Camera-type eye (tissue), 1 donor: ENCODE measurements around the gene BPIFA3. TPM values are rescaled to one million over a fixed set of nuclear protein-coding genes. Genes with fewer than 3 reads are reported as not detected.

Experiments used
- total RNA-seq: library from RNA; depleted of rRNA; stranded (reverse); fragments of >200 nt; gene quantifications from one replicate; pipeline ENCODE4 v1.2.3, GENCODE V29; 2014

BPIFA3 gene
- not detected for total RNA-seq

DNA sequence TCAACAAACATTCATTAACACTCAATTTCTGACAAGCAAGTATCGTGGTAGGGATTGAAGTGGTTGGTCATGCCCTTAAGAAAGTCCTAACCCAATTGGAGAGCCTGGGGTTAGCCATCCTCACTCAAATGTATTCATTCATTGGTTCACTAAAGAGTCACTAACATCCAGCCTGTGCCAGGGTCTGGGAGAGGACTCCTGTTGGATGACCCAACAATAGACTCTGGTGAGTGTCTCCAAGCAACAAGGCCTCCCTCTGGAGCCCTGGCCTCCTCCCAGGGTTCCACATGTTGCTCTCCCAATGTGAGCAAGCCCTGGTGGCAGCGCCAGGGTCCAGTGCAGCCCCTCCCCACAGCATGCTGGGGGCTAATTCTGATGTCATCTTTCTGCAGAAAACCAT lies at the start of gene BPIFA3:
BPIFA3 (plus strand) TSS at position 301 of the 400 bp plus-strand sequence. CDS start 185 bp downstream, outside the sequence.

GRCh38 chr20:33167859-33168258 lies 49.3 kb upstream of the BPIFA3 start, which contains the start of gene BPIFA2:
Gene BPIFA2 (plus strand): TSS chr20:33168159. CDS start chr20:33169146, 987 bp downstream.

DNA sequence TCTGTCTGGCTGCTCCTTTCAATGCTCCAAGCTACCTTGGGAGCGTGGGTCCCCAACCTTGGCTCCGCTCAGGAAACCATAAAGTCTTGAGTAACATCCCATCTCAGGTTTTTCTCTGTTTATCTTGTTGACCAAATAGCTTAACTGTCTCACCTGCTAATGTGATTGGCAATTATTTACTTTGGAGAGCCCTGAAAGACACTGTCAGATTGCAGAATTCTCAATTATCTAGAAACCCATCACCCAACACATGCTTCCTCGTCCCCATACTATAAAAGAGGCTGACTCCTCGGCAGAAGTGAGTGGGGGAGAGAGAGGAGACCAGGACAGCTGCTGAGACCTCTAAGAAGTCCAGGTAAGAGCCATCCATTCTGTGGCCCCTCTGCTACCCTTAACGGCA lies 18.5 kb downstream of the BPIFA3 start, which contains the start of gene BPIFA1:
BPIFA1 (plus strand) TSS at position 301 of the 400 bp plus-strand sequence. CDS start 1,716 bp downstream, outside the sequence.

Other genes starting within 250 kb of the BPIFA3 start
- not detected for gene SUN5, start 212.9 kb upstream of the BPIFA3 start, total RNA-seq
- not detected for gene BPIFB2, start 209.6 kb upstream of the BPIFA3 start, total RNA-seq
- gene BPIFB6, start 185.7 kb upstream of the BPIFA3 start, total RNA-seq: not detected
- not detected for gene BPIFB3, start 163.4 kb upstream of the BPIFA3 start, total RNA-seq
- gene BPIFB4, start 137.7 kb upstream of the BPIFA3 start, total RNA-seq: 0.22 TPM
- gene BPIFA2, start 49.2 kb upstream of the BPIFA3 start, total RNA-seq: not detected
- not detected for gene BPIFA1, start 18.6 kb downstream of the BPIFA3 start, total RNA-seq
- gene BPIFB1, start 65.9 kb downstream of the BPIFA3 start, total RNA-seq: not detected
- gene CDK5RAP1, start 184.2 kb downstream of the BPIFA3 start, total RNA-seq: 36.7 TPM
- 16.2 TPM for gene SNTA1, start 226.4 kb downstream of the BPIFA3 start, total RNA-seq